Progenitor cell of endocrine pancreas (in vitro differentiated cells): ENCODE data around the gene PSMB9. TPM values are rescaled to one million over a fixed set of nuclear protein-coding genes. Genes with fewer than 3 reads are reported as not detected.

Experiments used
- DNase-seq: peaks from one replicate; pipeline ENCODE4 v3.0.0; 2021; ENCODE audit warnings: low spot score; ENCODE audit not compliant: unreplicated experiment
- H3K27ac Mint-ChIP-seq: 2 replicates; pipeline ENCODE4 v1.8.0; 2021; ENCODE audit warnings: mild to moderate bottlenecking, moderate library complexity, mixed read lengths
- H3K27me3 Mint-ChIP-seq: 2 replicates; pipeline ENCODE4 v1.8.0; 2021; ENCODE audit warnings: mixed read lengths
- H3K36me3 Mint-ChIP-seq: 2 replicates; pipeline ENCODE4 v1.8.0; 2022; ENCODE audit warnings: mixed read lengths; ENCODE audit not compliant: insufficient read depth
- H3K4me1 Mint-ChIP-seq: 2 replicates; pipeline ENCODE4 v1.8.0; 2021; ENCODE audit warnings: low read depth, mixed read lengths
- H3K4me3 Mint-ChIP-seq: 2 replicates; pipeline ENCODE4 v1.8.0; 2021; ENCODE audit warnings: low read depth, mild to moderate bottlenecking, moderate library complexity, mixed read lengths
- H3K9me3 Mint-ChIP-seq: 2 replicates; pipeline ENCODE4 v1.8.0; 2021; ENCODE audit warnings: low read depth, mixed read lengths
- total RNA-seq: library from RNA; stranded (reverse); gene quantifications from 2 replicates; pipeline ENCODE4 v1.2.1, GENCODE V29; 2021
- TF ChIP-seq, protein P1 (sequence below): fragments of 200-600 bp; sonication (generic); IDR thresholded peaks from one replicate; pipeline ENCODE4 v1.5.0; 2021; ENCODE audit warnings: antibody characterized with exemption, mild to moderate bottlenecking; ENCODE audit not compliant: unreplicated experiment

The PSMB9 gene
- total RNA-seq, 1 donor from 2014 or later = not detected

DNA sequence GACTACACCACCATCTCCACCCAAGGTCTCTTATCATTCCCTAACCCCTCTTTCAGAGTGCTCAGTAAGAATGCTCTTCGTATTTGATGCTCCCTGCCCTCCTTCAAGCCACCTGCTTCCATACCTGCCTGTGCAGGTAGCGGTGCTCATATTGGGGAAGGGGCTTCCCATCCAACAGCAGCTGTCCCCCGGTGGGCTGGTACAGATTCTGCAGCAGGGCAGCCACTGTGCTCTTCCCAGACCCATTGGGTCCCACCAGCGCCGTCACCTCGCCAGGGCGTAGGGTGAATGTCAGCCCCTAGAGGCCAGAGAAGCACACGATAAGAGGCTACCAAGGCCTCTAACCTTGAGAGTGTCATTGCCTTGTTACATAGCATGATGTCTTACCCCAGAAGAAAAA, 6.2 kb upstream of the PSMB9 start:
- TF ChIP-seq, protein P1, sequence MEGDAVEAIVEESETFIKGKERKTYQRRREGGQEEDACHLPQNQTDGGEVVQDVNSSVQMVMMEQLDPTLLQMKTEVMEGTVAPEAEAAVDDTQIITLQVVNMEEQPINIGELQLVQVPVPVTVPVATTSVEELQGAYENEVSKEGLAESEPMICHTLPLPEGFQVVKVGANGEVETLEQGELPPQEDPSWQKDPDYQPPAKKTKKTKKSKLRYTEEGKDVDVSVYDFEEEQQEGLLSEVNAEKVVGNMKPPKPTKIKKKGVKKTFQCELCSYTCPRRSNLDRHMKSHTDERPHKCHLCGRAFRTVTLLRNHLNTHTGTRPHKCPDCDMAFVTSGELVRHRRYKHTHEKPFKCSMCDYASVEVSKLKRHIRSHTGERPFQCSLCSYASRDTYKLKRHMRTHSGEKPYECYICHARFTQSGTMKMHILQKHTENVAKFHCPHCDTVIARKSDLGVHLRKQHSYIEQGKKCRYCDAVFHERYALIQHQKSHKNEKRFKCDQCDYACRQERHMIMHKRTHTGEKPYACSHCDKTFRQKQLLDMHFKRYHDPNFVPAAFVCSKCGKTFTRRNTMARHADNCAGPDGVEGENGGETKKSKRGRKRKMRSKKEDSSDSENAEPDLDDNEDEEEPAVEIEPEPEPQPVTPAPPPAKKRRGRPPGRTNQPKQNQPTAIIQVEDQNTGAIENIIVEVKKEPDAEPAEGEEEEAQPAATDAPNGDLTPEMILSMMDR = no peak
- no peak for DNase-seq
- Mint-ChIP-seq H3K36me3 (no peaks in the 10 kb centered on the region), H3K9me3 (no peaks in the 10 kb centered on the region), H3K27me3 (peaks cover 95% of the 10 kb centered on the region), H3K27ac (no peak overlapping the region), H3K4me3 (no peak overlapping the region), H3K4me1 (peaks cover 8% of the 10 kb centered on the region)

DNA sequence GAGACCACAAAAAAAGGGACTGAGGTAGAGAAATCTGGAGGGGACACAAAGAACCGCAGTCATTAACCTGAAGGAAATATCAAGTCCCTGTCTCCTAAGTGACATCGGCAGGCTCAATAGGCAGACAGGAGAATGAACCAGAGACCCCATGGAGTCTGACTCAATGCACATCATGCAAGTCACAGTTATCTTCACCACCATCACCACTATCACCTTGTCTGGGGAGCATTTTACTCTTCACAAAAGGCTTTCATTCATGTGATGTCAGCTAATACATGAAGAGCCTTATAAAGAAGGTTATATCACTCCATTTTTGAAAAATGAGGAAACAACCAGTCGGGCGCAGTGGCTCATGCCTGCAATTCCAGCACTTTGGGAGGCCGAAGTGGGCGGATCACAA, 4.9 kb upstream of the PSMB9 start:
- H3K4me3 Mint-ChIP-seq = no peak overlapping the region

DNA sequence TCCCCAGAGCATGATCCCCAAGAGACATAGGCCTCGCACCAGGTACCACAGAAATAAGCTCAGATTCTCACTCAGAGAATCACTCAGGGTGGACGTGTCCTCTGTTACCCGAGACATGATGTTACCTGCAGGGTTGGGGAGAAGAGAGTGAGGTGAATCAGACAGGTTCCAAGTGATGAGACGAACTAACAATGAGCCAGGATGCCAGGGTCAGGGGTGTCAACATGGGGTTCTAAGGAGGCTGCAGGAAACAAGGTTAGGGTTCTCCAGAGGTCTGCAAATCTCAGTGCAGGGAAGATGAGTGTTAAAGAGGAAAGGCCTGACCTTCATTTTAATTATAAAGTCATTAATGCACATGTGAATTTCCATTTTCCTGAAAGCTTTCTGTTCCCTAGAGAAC, 3.0 kb upstream of the PSMB9 start:
- no peak overlapping the region for H3K4me3 Mint-ChIP-seq
- no peak for DNase-seq
- H3K27ac Mint-ChIP-seq = no peak overlapping the region
- H3K9me3 Mint-ChIP-seq = no peaks in the 10 kb centered on the region
- TF ChIP-seq, protein P1 = no peak
- peaks cover 7% of the 10 kb centered on the region for H3K4me1 Mint-ChIP-seq
- H3K27me3 Mint-ChIP-seq = peaks cover 90% of the 10 kb centered on the region
- no peaks in the 10 kb centered on the region for H3K36me3 Mint-ChIP-seq

More for the DNA sequence above, 4.9 kb upstream of the PSMB9 start:
- Mint-ChIP-seq H3K27me3 (peaks cover 90% of the 10 kb centered on the region), H3K36me3 (no peaks in the 10 kb centered on the region), H3K4me1 (peaks cover 9% of the 10 kb centered on the region), H3K9me3 (no peaks in the 10 kb centered on the region), H3K27ac (no peak overlapping the region)
- TF ChIP-seq, protein P1 = no peak
- no peak for DNase-seq

DNA sequence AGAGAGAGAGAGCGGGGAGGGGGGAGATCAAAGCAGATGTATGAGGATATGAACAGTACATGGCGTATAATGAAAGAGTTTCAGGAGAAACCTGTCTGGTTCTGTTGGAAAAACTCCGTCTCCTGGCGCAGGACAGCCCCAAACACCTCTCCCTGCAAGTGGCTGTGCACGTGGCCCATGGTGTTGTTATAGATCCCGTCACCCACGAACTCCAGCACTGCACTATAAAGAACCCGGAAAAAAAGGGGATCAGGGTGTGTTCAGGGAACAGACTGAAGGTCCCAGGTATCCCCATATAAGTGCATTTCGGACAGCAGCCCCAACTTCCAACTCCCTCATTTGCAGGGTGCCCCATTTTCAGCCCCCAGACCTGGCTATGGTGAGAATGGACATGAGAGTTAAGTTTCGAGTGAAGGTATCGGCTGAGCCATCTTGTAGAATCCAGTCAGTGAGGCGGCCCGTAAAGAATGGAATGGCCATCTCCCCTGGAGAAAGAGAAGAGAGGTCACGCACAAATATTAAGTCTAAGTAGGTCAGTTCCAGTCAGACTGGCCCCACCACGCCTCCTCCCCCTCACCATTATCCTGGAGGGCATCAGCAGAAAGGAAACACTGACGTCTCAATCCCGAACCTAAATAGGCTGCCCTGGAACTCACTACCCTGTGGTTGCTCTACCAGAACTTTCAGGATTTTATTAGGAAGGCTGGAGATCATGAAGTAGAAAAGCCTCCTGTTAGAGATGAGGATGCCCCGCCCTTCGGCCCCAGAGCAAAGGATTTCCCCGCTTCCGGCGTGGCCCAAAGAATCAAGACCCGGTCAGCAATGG, 1.8 kb upstream of the PSMB9 start:
- Mint-ChIP-seq H3K4me3 (peak overlapping the region; percentile 82), H3K27ac (no peak overlapping the region), H3K4me1 (peaks cover 7% of the 10 kb centered on the region), H3K9me3 (no peaks in the 10 kb centered on the region), H3K36me3 (no peaks in the 10 kb centered on the region), H3K27me3 (peaks cover 92% of the 10 kb centered on the region)
- DNase-seq = no peak
- TF ChIP-seq, protein P1 = no peak

DNA sequence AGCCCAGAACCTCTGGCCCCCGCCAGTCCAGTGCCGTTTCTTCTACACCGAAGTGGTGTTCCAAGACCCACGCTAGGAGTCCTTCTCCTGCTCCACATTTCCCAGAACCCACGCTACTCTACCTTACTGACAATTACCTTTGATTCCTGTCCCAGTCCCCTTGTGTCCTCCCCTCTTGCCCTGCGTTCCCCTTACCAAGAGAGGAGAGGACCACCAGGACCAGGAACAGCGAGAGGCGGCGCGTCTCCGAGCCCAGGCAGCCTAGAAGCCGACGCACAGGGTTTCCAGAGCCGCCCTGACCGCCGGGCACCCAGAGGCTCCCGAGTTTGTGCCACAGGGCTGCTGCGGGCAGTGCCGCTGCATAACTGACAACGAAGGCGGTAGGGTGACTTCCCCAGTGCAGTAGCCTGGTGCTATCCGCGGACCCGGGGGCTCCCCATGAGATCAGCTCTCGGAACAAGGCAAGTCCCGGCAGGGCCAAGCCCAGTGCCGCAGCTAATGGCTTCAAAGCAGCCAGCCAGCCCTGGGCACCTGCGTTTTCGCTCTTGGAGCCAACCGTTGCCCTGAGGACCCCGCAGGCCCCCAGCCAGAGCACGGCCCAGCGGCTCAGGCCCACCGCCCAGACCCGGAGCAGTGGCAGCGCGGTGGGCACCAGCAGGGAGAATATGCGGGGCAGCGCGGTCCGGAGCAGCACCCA, 1.0 kb upstream of the PSMB9 start:
- Mint-ChIP-seq H3K4me1 (peaks cover 7% of the 10 kb centered on the region), H3K36me3 (no peaks in the 10 kb centered on the region), H3K27me3 (peaks cover 92% of the 10 kb centered on the region), H3K27ac (no peak overlapping the region), H3K4me3 (peak overlapping the region; percentile 82), H3K9me3 (no peaks in the 10 kb centered on the region)
- TF ChIP-seq, protein P1 = no peak
- DNase-seq = no peak
